Activated B cell treated with CpG ODN at 0.5 μM for 24 hours (primary cell): Measurements from ENCODE around the gene RFLNA. TPM values are rescaled to one million over a fixed set of nuclear protein-coding genes. Genes with fewer than 3 reads are reported as not detected.

Source experiments
- ATAC-seq: fragments of 200-7000 bp; cut with Tn5 transposase; one replicate; pipeline ENCODE4 v1.10.0; 2021; ENCODE audit warnings: low read depth, mild to moderate bottlenecking, moderate library complexity
- CTCF ChIA-PET: fragments of 350-600 bp; sonication (Branson Sonifier 250); formaldehyde crosslinking; loops from one replicate; lab custom pipeline; 2021; ENCODE audit warnings: antibody characterized with exemption; lab: Charles Lee
- POLR2A ChIA-PET: fragments of 350-600 bp; sonication (Branson Sonifier 250); formaldehyde crosslinking; loops from one replicate; lab custom pipeline; 2021; ENCODE audit warnings: antibody characterized with exemption; lab: Charles Lee
- DNase-seq: peaks from one replicate; pipeline ENCODE4 v3.0.0; 2022
- H3K27ac Mint-ChIP-seq: one replicate; pipeline ENCODE4 v1.8.0; 2020; ENCODE audit warnings: mixed read lengths
- H3K27me3 Mint-ChIP-seq: one replicate; pipeline ENCODE4 v1.8.0; 2021; ENCODE audit warnings: mixed read lengths
- H3K36me3 Mint-ChIP-seq: one replicate; pipeline ENCODE4 v1.8.0; 2021; ENCODE audit warnings: low read depth, mixed read lengths
- H3K4me1 Mint-ChIP-seq: one replicate; pipeline ENCODE4 v1.8.0; 2021; ENCODE audit warnings: mixed read lengths
- H3K4me3 Mint-ChIP-seq: one replicate; pipeline ENCODE4 v1.8.0; 2020; ENCODE audit warnings: mild to moderate bottlenecking, mixed read lengths
- H3K9me3 Mint-ChIP-seq: one replicate; pipeline ENCODE4 v1.8.0; 2020; ENCODE audit warnings: mixed read lengths
- CTCF ChIP-seq: fragments of 200-600 bp; IDR thresholded peaks from one replicate; pipeline ENCODE4 v1.8.0; 2022; ENCODE audit warnings: antibody characterized with exemption, mild to moderate bottlenecking
- intact Hi-C: fragments of 100-400 bp; cut with micrococcal nuclease; formaldehyde crosslinking; loops from one replicate; pipeline ENCODE4 v1.15.1; 2024
- total RNA-seq: library from RNA; stranded (reverse); gene quantifications from 2 replicates; pipeline ENCODE4 v1.2.3, GENCODE V29; 2022

RFLNA gene
- total RNA-seq, 1 donor from 2014 or later, result not detected

- no peak for TF ChIP-seq CTCF
- DNase-seq (no peak), ATAC-seq (no peak)
- CTCF ChIA-PET, result no interaction called here
- POLR2A ChIA-PET, result no interaction called here
- no peaks in the 10 kb centered on the region for H3K27me3 Mint-ChIP-seq
- H3K4me1 Mint-ChIP-seq, result no peaks in the 10 kb centered on the region
- H3K27ac Mint-ChIP-seq, result no peak overlapping the region
- H3K9me3 Mint-ChIP-seq, result no peaks in the 10 kb centered on the region
- H3K36me3 Mint-ChIP-seq, result peaks cover 67% of the 10 kb centered on the region
- intact Hi-C loops, result no loop called here
- no peak overlapping the region for H3K4me3 Mint-ChIP-seq
Measured at GRCh38 chr12:124335426-124336183, 40.7 kb downstream of the RFLNA start.

GRCh38 chr12:124336184-124336437 lies 41.2 kb downstream of the RFLNA start:
- Mint-ChIP-seq H3K9me3 (no peaks in the 10 kb centered on the region), H3K27me3 (no peaks in the 10 kb centered on the region), H3K36me3 (peaks cover 70% of the 10 kb centered on the region), H3K4me3 (no peak overlapping the region), H3K4me1 (no peaks in the 10 kb centered on the region), H3K27ac (no peak overlapping the region)
- intact Hi-C loops, result no loop called here
- POLR2A ChIA-PET, result no interaction called here
- TF ChIP-seq CTCF, result no peak
- ATAC-seq (no peak), DNase-seq (no peak)
- CTCF ChIA-PET, result no interaction called here

GRCh38 chr12:124336742-124337520 lies 42.0 kb downstream of the RFLNA start:
- ChIA-PET POLR2A (no interaction called here), CTCF (no interaction called here)
- Mint-ChIP-seq H3K27ac (no peak overlapping the region), H3K9me3 (no peaks in the 10 kb centered on the region), H3K4me1 (no peaks in the 10 kb centered on the region), H3K4me3 (no peak overlapping the region), H3K36me3 (peaks cover 73% of the 10 kb centered on the region), H3K27me3 (no peaks in the 10 kb centered on the region)
- DNase-seq, result no peak
- no peak for TF ChIP-seq CTCF
- intact Hi-C loops, result no loop called here
- no peak for ATAC-seq

- ChIA-PET CTCF (no interaction called here), POLR2A (no interaction called here)
- H3K9me3 Mint-ChIP-seq, result no peaks in the 10 kb centered on the region
- no peaks in the 10 kb centered on the region for H3K27me3 Mint-ChIP-seq
- DNase-seq (no peak), ATAC-seq (no peak)
- no peaks in the 10 kb centered on the region for H3K4me1 Mint-ChIP-seq
- TF ChIP-seq CTCF, result no peak
- no peak overlapping the region for H3K27ac Mint-ChIP-seq
- H3K4me3 Mint-ChIP-seq, result no peak overlapping the region
- peaks cover 73% of the 10 kb centered on the region for H3K36me3 Mint-ChIP-seq
- intact Hi-C loops, result no loop called here
Measured at GRCh38 chr12:124337622-124338021, 42.7 kb downstream of the RFLNA start.

- no peak overlapping the region for H3K4me3 Mint-ChIP-seq
- ChIA-PET CTCF (no interaction called here), POLR2A (no interaction called here)
- no peak for TF ChIP-seq CTCF
- DNase-seq, result no peak
- peaks cover 74% of the 10 kb centered on the region for H3K36me3 Mint-ChIP-seq
- H3K4me1 Mint-ChIP-seq, result no peaks in the 10 kb centered on the region
- no peak overlapping the region for H3K27ac Mint-ChIP-seq
- no peaks in the 10 kb centered on the region for H3K9me3 Mint-ChIP-seq
- no peaks in the 10 kb centered on the region for H3K27me3 Mint-ChIP-seq
- intact Hi-C loops, result no loop called here
- ATAC-seq, result no peak
Measured at GRCh38 chr12:124338448-124338847, 43.6 kb downstream of the RFLNA start.
